Measurements from ENCODE around the gene TFAP2A. TPM values are rescaled to one million over a fixed set of nuclear protein-coding genes. Genes with fewer than 3 reads are reported as not detected.

The TFAP2A gene
- total RNA-seq, 6 experiments from 2014 or later: 0.07 to 0.18 (median 0.12) TPM; not detected in 3

GRCh38 chr6:10355115-10355702, 59.7 kb downstream of the TFAP2A start:
- DNase-seq (no peak), ATAC-seq (no peak)
- WGBS (ENCODE audit: insufficient coverage, low coverage, low lambda C conversion rate, missing lambda C conversion rate): 37% methylated on average over 6 of the region's 6 CpGs
- TF ChIP-seq CTCF (IDR thresholded peaks at IDR 0.05) (no peak), POLR2A (IDR thresholded peaks at IDR 0.05) (no peak)
- no peaks in the 10 kb centered on the region for H3K36me3 ChIP-seq
- no peak overlapping the region for H3K4me3 ChIP-seq
- no peaks in the 10 kb centered on the region for H3K9me3 ChIP-seq
- H3K27me3 ChIP-seq: no peaks in the 10 kb centered on the region
- no peak overlapping the region for H3K27ac ChIP-seq
- intact Hi-C loops (cut with DNase I): no loop called here
- no peaks in the 10 kb centered on the region for H3K4me1 ChIP-seq

- Histone ChIP-seq H3K9me3 (no peaks in the 10 kb centered on the region), H3K36me3 (no peaks in the 10 kb centered on the region), H3K27me3 (no peaks in the 10 kb centered on the region), H3K4me3 (no peak overlapping the region), H3K4me1 (no peaks in the 10 kb centered on the region), H3K27ac (no peak overlapping the region)
- intact Hi-C loops (cut with DNase I): no loop called here
- ATAC-seq (no peak), DNase-seq (no peak)
- TF ChIP-seq CTCF (IDR thresholded peaks at IDR 0.05) (no peak), POLR2A (IDR thresholded peaks at IDR 0.05) (no peak)
- 71% methylated on average over 3 of the region's 12 CpGs for WGBS (ENCODE audit: insufficient coverage, low coverage, low lambda C conversion rate, missing lambda C conversion rate)
These were observed 63.1 kb downstream of the TFAP2A start for GRCh38 chr6:10351791-10352190.

- no peaks in the 10 kb centered on the region for H3K4me1 ChIP-seq
- intact Hi-C loops (cut with DNase I): no loop called here
- DNase-seq (no peak), ATAC-seq (no peak)
- WGBS (ENCODE audit: insufficient coverage, low coverage, low lambda C conversion rate, missing lambda C conversion rate): 68% methylated on average over 2 of the region's 2 CpGs
- no peaks in the 10 kb centered on the region for H3K9me3 ChIP-seq
- H3K36me3 ChIP-seq: no peaks in the 10 kb centered on the region
- no peaks in the 10 kb centered on the region for H3K27me3 ChIP-seq
- H3K4me3 ChIP-seq: no peak overlapping the region
- H3K27ac ChIP-seq: no peak overlapping the region
- no peak for TF ChIP-seq CTCF (IDR thresholded peaks at IDR 0.05)
- TF ChIP-seq POLR2A (IDR thresholded peaks at IDR 0.05): no peak
These were observed 64.2 kb downstream of the TFAP2A start for GRCh38 chr6:10350720-10351119.

- no peaks in the 10 kb centered on the region for H3K4me1 ChIP-seq
- DNase-seq: no peak
- H3K9me3 ChIP-seq: no peaks in the 10 kb centered on the region
- no peak for ATAC-seq
- TF ChIP-seq CTCF (IDR thresholded peaks at IDR 0.05) (no peak), POLR2A (IDR thresholded peaks at IDR 0.05) (no peak)
- no peaks in the 10 kb centered on the region for H3K27me3 ChIP-seq
- intact Hi-C loops (cut with DNase I): no loop called here
- 68% methylated on average over 8 of the region's 11 CpGs for WGBS (ENCODE audit: insufficient coverage, low coverage, low lambda C conversion rate, missing lambda C conversion rate)
- no peaks in the 10 kb centered on the region for H3K36me3 ChIP-seq
- H3K4me3 ChIP-seq: no peak overlapping the region
- no peak overlapping the region for H3K27ac ChIP-seq
These were observed 67.1 kb downstream of the TFAP2A start for GRCh38 chr6:10347561-10348327.

Small RNA genes lying within 50 kb of the gene (microRNA-seq; reads per million reads assigned to microRNA genes)
- gene MIR5689: 0 reads per million in 2 donors

Small RNA genes lying within 50 kb of the gene (small RNA-seq; reads per million reads assigned to genes)
- 0 reads per million in 2 experiments for gene MIR5689

Other genes starting within 250 kb of the TFAP2A start
- 10 to 100 TPM in 2 of 6 experiments, 1 to 10 TPM in 4; 6.6 to 10.5 (median 9.3) TPM for gene GCNT2, start 106.3 kb upstream of the TFAP2A start, total RNA-seq

Measured in right lobe of liver (tissue), 6 donors.